Upper lobe of left lung (tissue), 6 donors: Measurements from ENCODE around the gene CLMP. TPM values are rescaled to one million over a fixed set of nuclear protein-coding genes. Genes with fewer than 3 reads are reported as not detected.

Source experiments
- ATAC-seq, 2 donors: fragments of 200-7000 bp; cut with Tn5 transposase; one replicate each; pipeline ENCODE4 v1.9.1; 2022; ENCODE audit warnings: mild to moderate bottlenecking in 2 of 2, moderate library complexity in 2 of 2; ENCODE audit not compliant: low FRiP score in 2 of 2
- DNase-seq, 2 donors: peaks; one replicate each; pipeline ENCODE4 v3.0.0-alpha.2; 2019 to 2020
- H3K27ac ChIP-seq, 4 donors: fragments of 200-600 bp; sonication (generic); one replicate each; pipeline ENCODE4 v1.5.1; 2016 to 2019
- H3K27me3 ChIP-seq, 4 donors: fragments of 200-600 bp; sonication (generic); one replicate each; pipeline ENCODE4 v1.5.1; 2017 to 2019
- H3K36me3 ChIP-seq, 4 donors: fragments of 200-600 bp; sonication (generic); one replicate each; pipeline ENCODE4 v1.5.1; 2016 to 2019
- H3K4me1 ChIP-seq, 4 donors: fragments of 200-600 bp; sonication (generic); one replicate each; pipeline ENCODE4 v1.5.1; 2018 to 2019
- H3K4me3 ChIP-seq, 4 donors: fragments of 200-600 bp; sonication (generic); one replicate each; pipeline ENCODE4 v1.5.1; 2017 to 2019; ENCODE audit warnings: mild to moderate bottlenecking in 2 of 4, moderate library complexity in 1 of 4
- H3K9me3 ChIP-seq, 4 donors: fragments of 200-600 bp; sonication (generic); one replicate each; pipeline ENCODE4 v1.5.1; 2018 to 2019
- CTCF ChIP-seq, 6 experiments: fragments of 450-650 bp in 4 of 6; fragments of 200-600 bp in 2 of 6; sonication (generic) in 2 of 6; IDR thresholded peaks; one replicate each; pipeline ENCODE4 v1.5.1; 2016 to 2019; ENCODE audit warnings: antibody characterized with exemption in 6 of 6
- EP300 ChIP-seq, 4 donors: sonication (generic); formaldehyde crosslinking; IDR thresholded peaks; one replicate each; pipeline ENCODE4 v1.5.1; 2017; ENCODE audit warnings: antibody characterized with exemption in 4 of 4, control low read depth in 2 of 4
- POLR2A ChIP-seq, 4 donors: fragments of 450-650 bp; IDR thresholded peaks; one replicate each; pipeline ENCODE4 v1.5.1; 2016 to 2017; ENCODE audit warnings: antibody characterized with exemption in 4 of 4, mild to moderate bottlenecking in 2 of 4
- POLR2AphosphoS5 ChIP-seq, 2 donors: sonication (generic); formaldehyde crosslinking; IDR thresholded peaks; one replicate each; pipeline ENCODE4 v1.5.1; 2017; ENCODE audit warnings: antibody characterized with exemption in 2 of 2
- WGBS, 2 donors: methylation state at CpG; one replicate each; pipeline ENCODE4 v1.1.5; 2017 to 2018; 5-methylcytosine and 5-hydroxymethylcytosine counted together
- small RNA-seq, 4 donors: library from RNA; depleted of rRNA; stranded (forward); fragments of <200 nt; gene quantifications; one replicate each; pipeline ENCODE3, GENCODE V24; 2016
- total RNA-seq, 6 donors: library from RNA; depleted of rRNA in 4 of 6; stranded (reverse); fragments of >200 nt in 4 of 6; gene quantifications; one replicate each; pipeline versions ENCODE4 v1.1.0 to v1.2.1, GENCODE V29; 2016 to 2021
- donor health status: DM: no; HTN: no; CAD: no; lungs with moderate emphysema.
- donor health status: DM: no; HTN: yes; CAD: no; lungs with severe emphysema.

CLMP gene
- total RNA-seq, 6 donors from 2014 or later, result 6.0 to 23.4 (median 15.3) TPM

DNA sequence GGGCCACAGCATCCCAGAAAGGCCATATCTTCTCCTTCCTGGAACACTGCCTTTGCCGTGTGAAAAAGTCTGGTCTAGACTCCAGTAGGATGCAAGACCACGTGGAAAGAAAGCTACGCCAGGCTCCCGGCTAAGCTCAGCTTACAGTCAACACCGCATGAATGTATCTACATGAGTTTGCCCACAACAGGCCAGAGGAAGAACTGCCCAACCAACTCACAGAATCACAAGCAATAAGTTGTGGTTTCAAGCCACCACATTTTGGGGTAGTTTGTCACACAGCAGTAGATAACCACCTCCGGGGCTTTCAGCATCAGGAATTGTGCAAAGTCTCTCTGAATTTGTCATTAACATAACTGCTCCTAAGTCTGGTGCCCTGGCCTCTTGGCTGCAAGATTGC is 160.5 kb downstream of the CLMP start:
- no peaks in the 10 kb centered on the region for H3K4me1 ChIP-seq
- 69 to 70% methylated on average over 4 to 6 of the region's 6 CpGs for WGBS, 2 donors
- no peaks in the 10 kb centered on the region for H3K36me3 ChIP-seq
- no peak overlapping the region for H3K4me3 ChIP-seq
- TF ChIP-seq EP300 (IDR thresholded peaks at IDR 0.05), result no peak
- no peaks in the 10 kb centered on the region for H3K27me3 ChIP-seq
- ATAC-seq (peak in 1 of 2 donors; percentile 49), DNase-seq (no peak)
- H3K27ac ChIP-seq, result no peak overlapping the region
- no peaks in the 10 kb centered on the region for H3K9me3 ChIP-seq

DNA sequence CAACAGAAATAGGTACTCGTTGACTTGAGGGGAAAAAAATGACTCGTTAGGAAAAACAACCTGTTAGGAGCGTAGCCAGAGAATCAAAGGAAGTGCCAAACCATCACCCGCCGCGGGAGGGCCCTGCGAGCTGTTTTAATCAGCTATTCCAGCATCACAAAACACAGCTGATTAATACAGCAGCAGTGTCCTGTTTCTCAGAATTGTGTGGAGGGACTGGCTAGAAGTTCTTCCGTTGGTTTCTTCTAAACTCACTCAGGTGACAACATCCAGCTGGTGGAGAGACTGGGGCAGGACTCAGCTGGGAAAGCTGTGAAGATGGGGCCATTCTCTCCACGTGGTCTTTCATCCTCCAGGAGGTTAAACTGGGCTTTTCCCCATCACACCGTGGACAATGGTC is 161.2 kb downstream of the CLMP start:
- no peak overlapping the region for H3K27ac ChIP-seq
- ATAC-seq (no peak), DNase-seq (no peak)
- TF ChIP-seq EP300 (IDR thresholded peaks at IDR 0.05) (no peak), POLR2A (IDR thresholded peaks at IDR 0.05) (no peak), POLR2AphosphoS5 (IDR thresholded peaks at IDR 0.05) (no peak), CTCF (IDR thresholded peaks at IDR 0.05) (no peak)
- no peak overlapping the region for H3K4me3 ChIP-seq
- WGBS, 2 donors, result 40% methylated on average over 10 of the region's 10 CpGs
- no peaks in the 10 kb centered on the region for H3K27me3 ChIP-seq
- no peaks in the 10 kb centered on the region for H3K9me3 ChIP-seq
- no peaks in the 10 kb centered on the region for H3K36me3 ChIP-seq
- no peaks in the 10 kb centered on the region for H3K4me1 ChIP-seq

DNA sequence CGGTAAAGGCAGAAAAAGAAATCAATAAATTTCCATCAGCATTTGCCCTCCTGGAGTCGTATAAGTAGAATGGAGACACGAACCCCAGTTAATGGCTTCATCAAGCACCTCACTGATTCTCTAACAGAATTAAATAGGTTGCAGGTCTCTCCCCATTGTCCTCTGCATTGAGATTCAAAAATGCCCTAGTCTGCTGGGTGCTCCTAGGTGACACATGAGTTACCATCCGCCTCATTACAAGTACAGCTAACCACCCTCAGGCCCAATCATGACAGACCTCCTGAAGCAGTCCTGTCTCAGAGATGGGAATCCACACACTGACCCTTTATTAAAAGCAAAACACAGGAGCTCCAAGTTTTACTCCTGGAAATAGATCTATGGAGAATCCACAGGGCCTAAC is 164.5 kb downstream of the CLMP start:
- H3K27ac ChIP-seq, result no peak overlapping the region
- ATAC-seq, result no peak
- WGBS, 2 donors, result 83 to 89% methylated on average over 4 of the region's 4 CpGs

DNA sequence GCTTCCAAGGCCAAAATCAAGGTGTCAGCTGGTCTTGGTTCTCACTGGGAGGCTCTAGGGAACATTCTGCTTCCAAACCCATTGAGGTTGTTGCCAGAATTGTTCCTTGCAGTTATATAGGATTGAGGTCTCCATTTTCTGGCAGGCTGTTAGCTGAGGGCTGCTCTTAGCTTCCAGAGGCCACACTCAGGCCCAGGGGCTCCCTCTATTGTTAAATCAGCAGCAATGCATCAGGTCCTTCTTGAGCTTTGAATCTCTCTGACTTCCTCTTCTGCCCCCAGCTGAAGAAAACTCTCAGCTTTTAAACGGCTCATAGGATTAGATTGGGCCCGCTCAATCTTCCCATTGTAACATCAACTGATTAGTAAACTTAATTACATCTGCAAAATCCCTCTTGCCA is 174.1 kb downstream of the CLMP start:
- H3K36me3 ChIP-seq, result no peaks in the 10 kb centered on the region
- H3K9me3 ChIP-seq, result no peaks in the 10 kb centered on the region
- H3K4me1 ChIP-seq, result peaks cover 0 to 8% (median 6%) of the 10 kb centered on the region in 4 donors
- 41 to 51% methylated on average over 2 of the region's 2 CpGs for WGBS, 2 donors
- DNase-seq, result peak in 1 of 2 donors; percentile 49
- TF ChIP-seq CTCF (IDR thresholded peaks at IDR 0.05) (peak in 5 of 6 experiments; percentile 14 to 44 (median 32)), POLR2A (IDR thresholded peaks at IDR 0.05) (no peak)
- peak in 1 of 2 donors; percentile 76 for ATAC-seq
- no peaks in the 10 kb centered on the region for H3K27me3 ChIP-seq
- no peak overlapping the region for H3K27ac ChIP-seq
- no peak overlapping the region for H3K4me3 ChIP-seq

More for the DNA sequence above, 164.5 kb downstream of the CLMP start:
- Histone ChIP-seq H3K9me3 (no peaks in the 10 kb centered on the region), H3K36me3 (no peaks in the 10 kb centered on the region), H3K4me1 (no peaks in the 10 kb centered on the region), H3K27me3 (no peaks in the 10 kb centered on the region), H3K4me3 (no peak overlapping the region)
- no peak for TF ChIP-seq POLR2A (IDR thresholded peaks at IDR 0.05)
- no peak for TF ChIP-seq POLR2AphosphoS5 (IDR thresholded peaks at IDR 0.05)
- TF ChIP-seq CTCF (IDR thresholded peaks at IDR 0.05), result no peak
- no peak for TF ChIP-seq EP300 (IDR thresholded peaks at IDR 0.05)
- no peak for DNase-seq

Small RNA genes lying within 50 kb of the gene (small RNA-seq; reads per million reads assigned to genes)
- gene RPL31P47, result 0 reads per million in 4 donors
- gene SNORD14C, result 0 reads per million in 4 donors
- 0 reads per million in 4 donors for gene SNORD14D
- 148 to 263 (median 170) reads per million in 4 donors for gene SNORD14E

Other genes with a start within 250 kb of the CLMP start
- gene BSX, start 213.4 kb downstream of the CLMP start, total RNA-seq, result not detected
- 100 to 1,000 TPM; 261 to 942 (median 659) TPM for gene HSPA8, start 133.1 kb downstream of the CLMP start, total RNA-seq
- 100 to 1,000 TPM in 1 of 6 donors, 10 to 100 TPM in 2, 1 to 10 TPM in 3; 5.8 to 132 (median 10.1) TPM for gene GRAMD1B, start 235.0 kb upstream of the CLMP start, total RNA-seq